Retinal pigment epithelial cell (primary cell): Measurements from ENCODE around the gene KIRREL2.

Experiments
- DNase-seq: peaks from one replicate; pipeline ENCODE4 v3.0.0-alpha.2; 2010; ENCODE audit warnings: low read depth
- H3K4me3 ChIP-seq: 2 replicates; pipeline ENCODE4 v1.5.1; 2011; ENCODE audit warnings: mild to moderate bottlenecking, low read length, control low read depth, moderate library complexity
- CTCF ChIP-seq: conservative IDR thresholded peaks from 2 replicates; pipeline ENCODE4 v1.5.1; 2011; ENCODE audit warnings: low read depth, low read length, control low read depth, inconsistent platforms

KIRREL2 gene

GRCh38 chr19:35901055-35901644 is 44.4 kb downstream of the KIRREL2 start:
- H3K4me3 ChIP-seq, result no peak overlapping the region
- no peak for TF ChIP-seq CTCF
- DNase-seq, result no peak

DNA sequence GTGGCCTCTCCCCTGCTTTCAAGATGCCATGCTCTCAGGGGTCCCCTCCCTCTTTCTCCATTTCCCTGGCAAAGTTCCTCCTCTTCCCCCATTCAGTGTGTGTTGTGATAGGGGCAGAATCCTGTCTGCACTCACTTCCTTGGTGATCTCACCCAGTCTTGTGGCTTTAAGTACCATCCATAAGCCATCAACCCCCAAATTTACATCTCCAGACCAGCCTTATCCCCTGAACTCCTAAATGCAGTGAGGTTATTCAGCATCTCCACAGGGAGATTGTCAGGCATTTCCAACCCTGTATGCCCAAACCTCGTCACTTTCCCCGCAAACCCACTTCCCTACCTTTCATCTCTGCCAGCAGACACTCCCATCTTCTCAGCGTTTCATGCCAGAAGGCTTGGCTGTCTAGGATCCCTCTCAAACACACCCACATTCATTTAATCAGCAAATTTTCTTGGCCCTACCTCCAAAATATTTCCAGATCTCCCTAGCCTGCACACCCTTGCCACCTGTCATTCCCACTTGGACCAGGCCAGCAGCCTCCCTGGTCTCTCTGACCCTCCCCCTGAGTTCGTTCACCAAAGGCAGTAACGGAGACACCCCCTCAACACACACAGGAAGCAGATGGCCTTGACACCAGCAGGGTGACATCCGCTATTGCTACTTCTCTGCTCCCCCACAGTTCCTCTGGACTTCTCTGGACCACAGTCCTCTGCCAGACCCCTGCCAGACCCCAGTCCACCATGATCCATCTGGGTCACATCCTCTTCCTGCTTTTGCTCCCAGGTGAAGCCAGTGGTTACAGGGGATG is 45.3 kb downstream of the KIRREL2 start, which contains the start of gene HCST:
TSS of gene HCST (plus strand) at position 676 of the 808 bp plus-strand sequence. CDS start at position 741, 65 bp downstream.
- no peak for DNase-seq
- peak within 1 kb of the TSS; percentile 36 for H3K4me3 ChIP-seq
- no peak for TF ChIP-seq CTCF

DNA sequence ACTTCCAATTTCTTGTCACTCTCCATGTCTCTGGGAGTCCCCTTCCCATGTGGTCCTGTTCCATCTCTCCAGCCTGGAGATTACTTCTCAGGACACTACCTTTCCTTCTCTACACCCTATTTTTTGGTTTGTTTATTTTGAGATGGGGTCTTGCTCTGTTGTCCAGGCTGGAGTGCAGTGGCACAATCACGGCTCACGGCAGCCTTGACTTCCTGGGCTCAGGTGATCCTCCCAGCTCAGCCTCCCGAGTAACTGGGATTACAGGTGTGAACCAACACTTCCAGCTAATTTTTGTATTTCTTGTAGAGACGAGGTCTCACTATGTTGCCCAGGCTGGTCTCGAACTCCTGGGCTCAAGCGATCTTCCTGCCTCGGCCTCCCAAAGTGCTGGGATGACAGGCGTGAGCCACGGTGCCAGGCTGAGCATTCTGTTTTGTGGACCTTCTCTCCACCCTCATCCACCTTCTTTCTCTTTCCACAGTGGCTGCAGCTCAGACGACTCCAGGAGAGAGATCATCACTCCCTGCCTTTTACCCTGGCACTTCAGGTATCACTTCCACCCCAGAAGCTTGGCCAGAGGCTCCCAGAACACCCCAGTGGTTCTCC is 46.3 kb downstream of the KIRREL2 start:
- no peak for TF ChIP-seq CTCF
- H3K4me3 ChIP-seq, result peak overlapping the region; percentile 36
- no peak for DNase-seq

- no peak for DNase-seq
- TF ChIP-seq CTCF, result no peak
- H3K4me3 ChIP-seq, result peak overlapping the region; percentile 36
Observed at GRCh38 chr19:35903550-35904179, 47.0 kb downstream of the KIRREL2 start.

DNA sequence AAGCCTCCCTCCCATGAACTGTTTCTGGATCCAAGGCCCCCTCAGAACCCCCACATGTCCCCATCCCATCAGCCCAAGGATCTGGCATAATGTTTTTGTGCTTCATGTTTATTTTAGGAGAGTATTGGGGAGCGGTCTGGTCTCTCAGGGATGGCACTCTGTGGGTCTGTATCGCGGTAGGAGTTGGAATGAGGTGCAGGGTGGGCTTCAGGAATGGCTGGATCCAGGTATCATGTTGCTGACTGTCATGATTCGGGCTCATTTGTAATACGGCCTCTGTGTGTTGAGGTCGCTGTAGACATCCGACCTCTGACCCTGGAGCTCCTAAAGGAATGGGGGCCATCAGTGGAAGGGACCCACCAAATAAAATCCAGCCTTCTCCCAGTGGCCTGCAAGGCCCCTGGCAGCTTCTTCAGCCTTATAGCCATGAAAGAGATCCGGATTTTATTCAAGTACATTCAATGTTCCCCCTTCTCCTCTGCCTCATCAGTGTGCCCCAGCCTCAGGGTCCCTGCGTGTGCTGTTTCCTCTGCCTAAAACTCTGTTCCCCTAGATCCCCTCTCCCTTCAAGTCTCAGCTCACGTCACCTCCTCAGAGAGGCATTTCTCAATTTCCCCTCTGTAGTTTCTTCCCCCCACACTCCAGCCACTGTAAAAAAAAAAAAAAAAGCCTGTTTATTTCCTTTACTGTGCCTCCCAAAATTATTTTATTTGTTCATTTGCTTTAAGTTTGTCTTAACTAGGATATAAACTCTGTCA is 47.8 kb downstream of the KIRREL2 start:
- DNase-seq, result no peak
- no peak for TF ChIP-seq CTCF

GRCh38 chr19:35905178-35905727 is 48.5 kb downstream of the KIRREL2 start:
- H3K4me3 ChIP-seq, result no peak overlapping the region
- TF ChIP-seq CTCF, result no peak

More for the DNA sequence above, 47.8 kb downstream of the KIRREL2 start:
- H3K4me3 ChIP-seq, result no peak overlapping the region

More at GRCh38 chr19:35905178-35905727, 48.5 kb downstream of the KIRREL2 start:
- DNase-seq, result no peak
